ENCODE data around the gene RBM18. TPM values are rescaled to one million over a fixed set of nuclear protein-coding genes. Genes with fewer than 3 reads are reported as not detected.

The RBM18 gene
- total RNA-seq, 1 donor from 2014 or later = 29.1 TPM

- Mint-ChIP-seq H3K4me1 (ENCODE audit: low read depth, unreplicated experiment) (peaks cover 15% of the 10 kb centered on the region), H3K9me3 (ENCODE audit: unreplicated experiment) (no peaks in the 10 kb centered on the region), H3K4me3 (ENCODE audit: unreplicated experiment) (no peak overlapping the region), H3K36me3 (ENCODE audit: low read depth, unreplicated experiment) (peaks cover 2% of the 10 kb centered on the region), H3K27ac (ENCODE audit: unreplicated experiment) (no peak overlapping the region), H3K27me3 (ENCODE audit: low read depth, unreplicated experiment) (peaks cover 52% of the 10 kb centered on the region)
- peaks cover 7% of the 10 kb centered on the region for H3K4me1 ChIP-seq (ENCODE audit: insufficient read depth, low read length)
- DNase-seq (ENCODE audit: low read depth) (no peak), FAIRE-seq (no peak)
- no peaks in the 10 kb centered on the region for H4K20me1 ChIP-seq (ENCODE audit: insufficient read depth, low read length)
- no peak overlapping the region for H3K9ac ChIP-seq (ENCODE audit: low read length)
- peaks cover 18% of the 10 kb centered on the region for H3K27me3 ChIP-seq (ENCODE audit: insufficient read depth, low read length)
- no peaks in the 10 kb centered on the region for H3K79me2 ChIP-seq (ENCODE audit: insufficient read depth, low read length)
- no peaks in the 10 kb centered on the region for H3K9me3 ChIP-seq (ENCODE audit: insufficient read depth, low read depth, low read length)
- no peak overlapping the region for H3K27ac ChIP-seq (ENCODE audit: low read depth, low read length)
- no peaks in the 10 kb centered on the region for H3K36me3 ChIP-seq (ENCODE audit: insufficient read depth, low read length)
- H3K4me2 ChIP-seq (ENCODE audit: low read length) = no peak overlapping the region
- TF ChIP-seq EZH2 (IDR thresholded peaks at IDR 0.05; ENCODE audit: insufficient read depth, low read length) (no peak), CTCF (IDR thresholded peaks at IDR 0.05; ENCODE audit: insufficient read depth, low read depth, low read length) (no peak)
- H3K4me3 ChIP-seq (ENCODE audit: insufficient read depth, low read depth, low read length) = no peak overlapping the region
- no peak overlapping the region for H2AFZ ChIP-seq (ENCODE audit: low read depth, low read length)
These were observed 57.5 kb downstream of the RBM18 start for GRCh38 chr9:122207096-122207495.

GRCh38 chr9:122206118-122207046 is 58.3 kb downstream of the RBM18 start:
- Histone ChIP-seq H3K27ac (ENCODE audit: low read depth, low read length) (no peak overlapping the region), H3K9ac (ENCODE audit: low read length) (no peak overlapping the region), H3K4me1 (ENCODE audit: insufficient read depth, low read length) (peaks cover 8% of the 10 kb centered on the region)

More at GRCh38 chr9:122206118-122207046, 58.3 kb downstream of the RBM18 start:
- TF ChIP-seq EZH2 (IDR thresholded peaks at IDR 0.05; ENCODE audit: insufficient read depth, low read length) (no peak), CTCF (IDR thresholded peaks at IDR 0.05; ENCODE audit: insufficient read depth, low read depth, low read length) (no peak)
- H3K79me2 ChIP-seq (ENCODE audit: insufficient read depth, low read length) = no peaks in the 10 kb centered on the region
- Mint-ChIP-seq H3K4me3 (ENCODE audit: unreplicated experiment) (no peak overlapping the region), H3K27me3 (ENCODE audit: low read depth, unreplicated experiment) (peaks cover 45% of the 10 kb centered on the region), H3K36me3 (ENCODE audit: low read depth, unreplicated experiment) (peaks cover 2% of the 10 kb centered on the region), H3K9me3 (ENCODE audit: unreplicated experiment) (no peaks in the 10 kb centered on the region), H3K27ac (ENCODE audit: unreplicated experiment) (peak overlapping the region; percentile 2), H3K4me1 (ENCODE audit: low read depth, unreplicated experiment) (peaks cover 22% of the 10 kb centered on the region)
- H3K4me2 ChIP-seq (ENCODE audit: low read length) = peak overlapping the region; percentile 56
- no peaks in the 10 kb centered on the region for H3K9me3 ChIP-seq (ENCODE audit: insufficient read depth, low read depth, low read length)
- H3K36me3 ChIP-seq (ENCODE audit: insufficient read depth, low read length) = no peaks in the 10 kb centered on the region
- no peak overlapping the region for H3K4me3 ChIP-seq (ENCODE audit: insufficient read depth, low read depth, low read length)
- DNase-seq (ENCODE audit: low read depth) = peak; percentile 84
- no peak overlapping the region for H2AFZ ChIP-seq (ENCODE audit: low read depth, low read length)
- no peaks in the 10 kb centered on the region for H4K20me1 ChIP-seq (ENCODE audit: insufficient read depth, low read length)
- H3K27me3 ChIP-seq (ENCODE audit: insufficient read depth, low read length) = peaks cover 11% of the 10 kb centered on the region
- FAIRE-seq = no peak
